NB4 (cell line): Measurements from ENCODE around the gene IL17RC.
"Not testable (repeated sequence)": the region's sequence is repeated elsewhere in the genome, so short reads cannot be mapped to it uniquely, and the experiment has no call there.

Experiments
- CTCF ChIP-seq: IDR thresholded peaks from one replicate; pipeline ENCODE4 v1.5.1; 2012; ENCODE audit warnings: low read depth, low read length
- POLR2A ChIP-seq: IDR thresholded peaks from 2 replicates; pipeline ENCODE4 v1.6.1; 2011; ENCODE audit warnings: mild to moderate bottlenecking; ENCODE audit not compliant: insufficient read length; ENCODE audit errors: extremely low read depth

- TF ChIP-seq CTCF, POLR2A: not testable (repeated sequence)
These were observed 40.6 kb upstream of the IL17RC start for GRCh38 chr3:9876255-9876654.
